PC-9 (cell line): ENCODE data around the gene RRP15.

Source experiments
- CTCF ChIP-seq: fragments of 200-600 bp; sonication (generic); conservative IDR thresholded peaks from 2 replicates; pipeline ENCODE4 v1.6.1; 2017; ENCODE audit warnings: mixed run types, antibody characterized with exemption, mild to moderate bottlenecking, moderate library complexity
- EZH2 ChIP-seq: fragments of 200-600 bp; sonication (generic); IDR thresholded peaks from 2 replicates; pipeline ENCODE4 v1.8.0; 2017; ENCODE audit warnings: antibody characterized with exemption, low read depth

GRCh38 chr1:218249338-218250140 is 35.6 kb upstream of the RRP15 start:
- TF ChIP-seq CTCF (no peak), EZH2 (no peak)
